HEK293 (cell line): ENCODE data around the gene DPYSL5.

ENCODE experiments used
- ATF2 ChIP-seq: fragments of 450-650 bp; formaldehyde crosslinking; IDR thresholded peaks from 2 replicates; pipeline ENCODE4 v1.5.1; 2016; ENCODE audit warnings: missing biosample characterization, missing genetic modification characterization, low read depth
- ZEB2 ChIP-seq: fragments of 450-650 bp; formaldehyde crosslinking; IDR thresholded peaks from 2 replicates; pipeline ENCODE4 v1.5.1; 2016; ENCODE audit warnings: missing biosample characterization, missing genetic modification characterization
- ZNF114 ChIP-seq: fragments of 450-650 bp; formaldehyde crosslinking; IDR thresholded peaks from 2 replicates; pipeline ENCODE4 v1.5.0; 2017; ENCODE audit warnings: missing biosample characterization, missing genetic modification characterization
- ZNF214 ChIP-seq: fragments of 450-650 bp; formaldehyde crosslinking; IDR thresholded peaks from 2 replicates; pipeline ENCODE4 v1.5.1; 2017; ENCODE audit warnings: missing biosample characterization, mild to moderate bottlenecking, missing genetic modification characterization, borderline replicate concordance
- ZNF341 ChIP-seq: fragments of 450-650 bp; formaldehyde crosslinking; IDR thresholded peaks from 2 replicates; pipeline ENCODE4; 2016; ENCODE audit warnings: low read depth, missing biosample characterization, missing genetic modification characterization
- ZNF423 ChIP-seq: fragments of 450-650 bp; formaldehyde crosslinking; IDR thresholded peaks from 2 replicates; pipeline ENCODE4 v1.5.1; 2016; ENCODE audit warnings: missing biosample characterization, missing genetic modification characterization
- ZNF596 ChIP-seq: fragments of 450-650 bp; IDR thresholded peaks from 2 replicates; pipeline ENCODE4 v1.5.0; 2018; ENCODE audit warnings: missing biosample characterization, mild to moderate bottlenecking, missing genetic modification characterization, moderate library complexity
- TF ChIP-seq, protein P1 (sequence below): fragments of 450-650 bp; formaldehyde crosslinking; IDR thresholded peaks from 2 replicates; pipeline ENCODE4 v1.5.1; 2016; ENCODE audit warnings: missing biosample characterization, missing genetic modification characterization

GRCh38 chr2:26998323-26998722 is 150.4 kb downstream of the DPYSL5 start:
- TF ChIP-seq ZNF596 (tag by site-specific recombination) (no peak), ZNF423 (tag by site-specific recombination) (no peak), ZNF114 (no peak), ZEB2 (tag by site-specific recombination) (no peak), ATF2 (tag by site-specific recombination) (no peak), ZNF214 (tag by site-specific recombination) (no peak), ZNF341 (tag by site-specific recombination) (no peak)
- TF ChIP-seq, protein P1, sequence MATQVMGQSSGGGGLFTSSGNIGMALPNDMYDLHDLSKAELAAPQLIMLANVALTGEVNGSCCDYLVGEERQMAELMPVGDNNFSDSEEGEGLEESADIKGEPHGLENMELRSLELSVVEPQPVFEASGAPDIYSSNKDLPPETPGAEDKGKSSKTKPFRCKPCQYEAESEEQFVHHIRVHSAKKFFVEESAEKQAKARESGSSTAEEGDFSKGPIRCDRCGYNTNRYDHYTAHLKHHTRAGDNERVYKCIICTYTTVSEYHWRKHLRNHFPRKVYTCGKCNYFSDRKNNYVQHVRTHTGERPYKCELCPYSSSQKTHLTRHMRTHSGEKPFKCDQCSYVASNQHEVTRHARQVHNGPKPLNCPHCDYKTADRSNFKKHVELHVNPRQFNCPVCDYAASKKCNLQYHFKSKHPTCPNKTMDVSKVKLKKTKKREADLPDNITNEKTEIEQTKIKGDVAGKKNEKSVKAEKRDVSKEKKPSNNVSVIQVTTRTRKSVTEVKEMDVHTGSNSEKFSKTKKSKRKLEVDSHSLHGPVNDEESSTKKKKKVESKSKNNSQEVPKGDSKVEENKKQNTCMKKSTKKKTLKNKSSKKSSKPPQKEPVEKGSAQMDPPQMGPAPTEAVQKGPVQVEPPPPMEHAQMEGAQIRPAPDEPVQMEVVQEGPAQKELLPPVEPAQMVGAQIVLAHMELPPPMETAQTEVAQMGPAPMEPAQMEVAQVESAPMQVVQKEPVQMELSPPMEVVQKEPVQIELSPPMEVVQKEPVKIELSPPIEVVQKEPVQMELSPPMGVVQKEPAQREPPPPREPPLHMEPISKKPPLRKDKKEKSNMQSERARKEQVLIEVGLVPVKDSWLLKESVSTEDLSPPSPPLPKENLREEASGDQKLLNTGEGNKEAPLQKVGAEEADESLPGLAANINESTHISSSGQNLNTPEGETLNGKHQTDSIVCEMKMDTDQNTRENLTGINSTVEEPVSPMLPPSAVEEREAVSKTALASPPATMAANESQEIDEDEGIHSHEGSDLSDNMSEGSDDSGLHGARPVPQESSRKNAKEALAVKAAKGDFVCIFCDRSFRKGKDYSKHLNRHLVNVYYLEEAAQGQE (tag by site-specific recombination) = no peak
